Measurements from ENCODE around the gene THAP12.

Gene THAP12

GRCh38 chr11:76376746-76377558 is 4.0 kb downstream of the THAP12 start:
- no peak for DNase-seq

- no peak for DNase-seq
Observed at GRCh38 chr11:76371170-76371569, 9.8 kb downstream of the THAP12 start.

- DNase-seq: no peak
Observed at GRCh38 chr11:76369406-76369805, 11.5 kb downstream of the THAP12 start.

GRCh38 chr11:76368490-76368889 is 12.4 kb downstream of the THAP12 start:
- no peak for DNase-seq

GRCh38 chr11:76365038-76365679 is 15.8 kb downstream of the THAP12 start:
- no peak for DNase-seq

- DNase-seq: no peak
Observed at GRCh38 chr11:76362716-76363115, 18.2 kb downstream of the THAP12 start.

DNA sequence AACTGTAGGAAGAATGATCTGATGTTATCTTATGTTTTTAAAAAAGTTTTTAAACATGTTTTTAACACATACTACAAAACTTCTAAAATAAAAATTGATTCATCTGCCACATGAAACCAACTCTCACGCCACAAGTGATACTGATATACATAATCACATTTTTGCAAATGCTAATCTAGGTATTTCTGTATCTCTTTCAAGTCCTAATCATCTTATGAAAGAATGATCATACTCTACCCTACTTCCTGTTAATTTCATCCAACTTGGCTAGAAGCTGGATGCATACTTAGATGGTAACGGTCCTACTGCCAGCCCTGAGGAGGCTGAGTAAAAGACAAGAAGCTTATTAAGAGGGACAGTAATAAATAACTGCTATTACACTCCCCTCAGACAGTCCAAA is 19.2 kb downstream of the THAP12 start:
- no peak for DNase-seq

DNA sequence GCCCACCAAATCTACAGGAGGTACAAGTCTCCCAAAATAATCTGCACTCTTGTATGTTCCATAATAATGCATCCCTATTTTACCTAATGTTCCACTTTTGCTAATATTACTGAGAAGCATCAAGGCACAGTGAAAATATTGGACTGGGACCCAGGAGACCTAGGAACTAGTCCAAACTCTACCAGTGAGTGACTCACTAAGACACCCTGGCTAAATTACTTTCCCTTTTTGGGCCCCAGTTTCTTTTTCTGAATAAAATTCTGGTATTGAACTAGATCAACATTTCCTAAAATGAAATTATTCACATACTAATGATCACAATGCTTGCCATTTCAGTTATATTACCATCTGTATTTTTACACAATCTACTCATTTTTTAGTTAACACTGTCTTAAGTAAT is 19.6 kb downstream of the THAP12 start:
- no peak for DNase-seq

DNA sequence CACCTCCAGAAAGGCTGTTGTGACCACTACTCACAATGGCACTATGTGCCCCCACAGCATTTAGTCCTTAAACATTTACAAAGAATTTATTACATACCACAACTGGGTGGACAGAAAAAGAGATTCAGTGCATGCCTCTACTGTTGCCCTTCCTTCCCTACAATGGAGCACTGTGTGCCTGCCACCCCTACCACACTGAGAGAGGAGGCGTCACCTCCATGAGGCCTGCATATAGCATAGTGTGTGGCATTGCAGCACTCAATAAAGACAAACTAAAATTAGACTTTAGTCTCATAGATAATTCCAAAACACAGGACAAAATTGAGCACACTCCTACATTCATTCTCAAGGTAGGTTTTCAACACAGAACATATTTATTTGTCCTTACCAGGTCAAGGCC is 25.8 kb downstream of the THAP12 start:
- no peak for DNase-seq

- DNase-seq: no peak
Observed at GRCh38 chr11:76348348-76348747, 32.6 kb downstream of the THAP12 start.

DNA sequence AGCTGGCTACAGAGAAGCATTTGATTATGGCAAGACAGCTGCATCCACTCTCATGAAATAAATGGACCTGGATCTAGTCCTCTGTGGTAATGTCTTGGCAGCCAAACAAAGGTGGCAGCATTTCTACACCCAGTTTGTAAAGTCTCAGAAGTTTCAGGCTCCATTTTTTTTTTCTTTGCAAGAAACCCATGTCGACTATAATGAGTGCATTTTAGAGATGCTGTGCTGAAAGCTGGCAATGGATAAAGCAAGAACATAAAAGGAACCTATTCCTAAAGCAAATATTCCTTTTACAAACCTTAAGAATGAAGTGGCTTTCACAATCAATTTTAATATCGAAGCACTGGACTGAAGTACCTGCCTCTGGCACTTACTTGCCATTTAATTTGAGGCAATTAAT is 33.5 kb downstream of the THAP12 start:
- DNase-seq: no peak

GRCh38 chr11:76339221-76339620 is 41.7 kb downstream of the THAP12 start:
- DNase-seq: peak; percentile 91

DNA sequence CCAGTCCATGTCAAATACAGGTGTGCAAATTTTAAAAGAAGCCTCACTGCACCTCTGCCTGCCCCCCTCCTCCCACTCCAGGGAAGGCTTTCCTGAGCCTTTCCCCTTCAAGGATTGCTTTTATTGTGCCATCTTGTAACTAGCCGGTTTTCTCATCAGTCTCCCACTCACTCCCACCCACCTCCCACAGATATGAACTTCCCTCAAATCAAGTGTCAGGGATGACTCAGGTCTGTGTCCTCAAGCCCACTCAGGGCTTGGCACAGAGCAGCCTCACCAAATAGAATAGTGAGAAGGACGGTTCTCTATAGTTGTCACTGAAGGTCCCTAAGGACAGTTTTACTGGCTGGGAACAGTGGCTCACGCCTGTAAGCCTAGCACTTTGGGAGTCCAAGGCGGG is 43.0 kb downstream of the THAP12 start:
- no peak for DNase-seq

DNA sequence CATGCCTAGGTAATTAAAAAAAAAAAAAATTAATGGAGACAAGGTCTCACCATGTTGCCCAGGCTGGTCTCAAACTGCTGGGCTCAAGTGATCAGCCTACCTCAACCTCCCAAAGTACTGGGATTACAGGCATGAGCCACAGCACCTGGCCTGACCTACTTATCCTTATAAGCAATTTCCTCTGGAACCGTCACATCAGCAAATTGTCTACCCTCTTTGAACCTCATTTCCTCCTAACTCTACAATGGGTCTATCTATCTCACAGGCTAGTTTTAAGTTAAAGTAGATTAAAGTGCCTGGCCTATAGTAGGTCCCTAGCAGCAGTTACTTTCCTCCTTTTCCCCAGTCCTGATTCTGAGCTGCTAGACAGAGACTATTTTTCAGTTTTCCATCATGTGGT is 43.5 kb downstream of the THAP12 start:
- no peak for DNase-seq

- DNase-seq: no peak
Observed at GRCh38 chr11:76336597-76336996, 44.3 kb downstream of the THAP12 start.

DNA sequence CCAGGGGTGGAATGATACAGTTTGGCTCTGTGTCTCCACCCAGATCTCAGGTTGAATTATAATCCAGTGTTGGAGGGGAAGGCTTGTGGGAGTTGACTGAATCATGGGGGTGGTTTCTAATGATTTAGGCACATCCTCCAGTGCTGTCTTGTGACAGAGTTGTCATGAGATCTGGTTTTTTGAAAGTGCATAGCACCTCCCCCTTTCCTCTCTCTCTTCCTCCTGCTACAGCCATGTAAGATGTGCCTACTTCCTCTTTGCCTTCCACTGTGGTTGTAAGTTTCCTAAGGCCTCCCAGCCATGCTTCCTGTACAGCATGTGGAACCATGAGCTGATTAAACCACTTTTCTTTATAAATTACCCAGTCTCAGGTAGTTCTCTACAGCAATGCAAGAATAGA is 45.1 kb downstream of the THAP12 start:
- no peak for DNase-seq

DNA sequence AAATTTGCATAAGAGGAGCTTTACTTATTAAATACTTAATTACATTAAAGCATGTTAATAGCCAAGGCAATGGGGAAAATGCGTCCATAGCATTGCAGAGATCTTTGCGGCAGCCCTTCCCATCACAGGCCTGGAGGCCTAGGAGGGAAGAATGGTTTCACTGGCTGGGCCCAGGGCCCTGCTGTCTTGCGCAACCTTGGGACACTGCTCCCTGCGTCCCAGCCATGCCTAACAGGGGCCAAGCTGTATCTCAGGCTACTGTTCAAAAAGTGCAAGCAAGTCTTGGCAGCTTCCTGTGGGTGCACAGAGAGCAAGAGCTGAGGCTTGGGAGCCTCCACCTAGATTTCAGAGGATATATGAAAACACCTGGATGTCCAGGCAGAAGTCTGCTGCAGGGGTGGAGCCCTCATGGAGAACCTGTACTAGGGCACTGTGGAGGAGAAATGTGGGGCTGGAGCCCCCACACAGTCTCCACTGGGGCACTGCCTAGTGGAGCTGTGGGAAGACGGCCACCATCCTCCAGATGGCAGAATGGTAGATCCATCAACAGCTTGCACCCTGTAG is 46.0 kb downstream of the THAP12 start:
- no peak for DNase-seq

GRCh38 chr11:76330651-76331050 is 50.3 kb downstream of the THAP12 start:
- no peak for DNase-seq

GRCh38 chr11:76329983-76330382 is 50.9 kb downstream of the THAP12 start:
- DNase-seq: no peak

DNA sequence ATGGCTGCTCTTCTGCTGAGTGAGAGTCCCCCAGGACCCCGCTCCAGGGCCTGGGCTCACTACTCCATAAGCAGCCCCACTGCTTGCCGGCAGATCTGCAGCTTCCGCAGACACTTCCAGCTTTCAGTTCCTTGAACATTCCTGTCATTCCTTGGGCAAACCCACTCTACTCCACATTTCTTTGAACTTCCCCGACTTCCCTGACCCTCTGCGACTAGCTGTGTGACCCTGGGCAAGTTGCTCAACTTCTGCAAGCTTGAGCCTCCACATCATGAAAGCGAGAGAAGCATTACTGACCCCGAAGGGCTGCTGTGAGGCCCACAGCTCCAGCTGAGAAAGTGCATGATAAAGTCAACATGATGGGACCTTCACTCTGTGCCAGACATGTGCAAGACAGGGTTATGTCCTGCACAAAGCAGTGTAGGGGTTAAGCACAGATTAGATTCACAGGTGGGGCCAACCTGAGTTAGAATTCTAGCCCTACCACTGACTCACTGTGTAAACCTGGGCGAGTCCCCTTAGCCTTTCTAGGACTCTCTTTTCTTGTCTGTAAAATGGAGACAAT is 51.8 kb downstream of the THAP12 start:
- DNase-seq: no peak

DNA sequence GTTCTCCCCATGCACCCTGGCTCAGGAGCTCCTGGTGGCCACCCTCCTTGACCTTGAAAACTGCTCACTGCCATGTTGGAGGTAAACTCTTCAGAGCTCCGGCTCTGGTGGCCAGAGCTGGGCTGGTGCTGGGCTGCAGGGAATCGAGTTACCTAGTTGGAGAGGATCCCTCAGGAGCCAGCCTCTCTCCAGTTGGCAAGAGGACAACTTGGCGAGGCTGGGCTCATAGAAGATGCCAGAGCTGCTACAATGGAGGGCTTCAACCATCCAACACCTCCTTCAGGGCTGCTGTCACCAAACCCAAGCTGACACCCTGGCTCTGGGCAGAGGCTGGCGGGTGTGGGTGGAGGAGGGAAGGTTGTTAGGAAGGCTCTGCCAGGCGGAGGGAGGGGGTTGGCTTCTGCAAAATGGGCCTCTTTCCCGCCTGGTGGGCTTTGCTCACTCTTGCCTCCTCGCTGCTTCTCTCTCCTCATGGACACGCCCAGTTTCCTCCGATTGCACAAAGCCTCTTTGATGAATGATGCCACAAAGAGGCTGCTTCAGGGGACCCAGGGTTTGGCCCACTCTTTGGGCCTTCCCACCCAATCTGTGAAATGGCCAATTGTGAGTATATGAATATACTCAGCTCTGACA is 53.1 kb downstream of the THAP12 start:
- no peak for DNase-seq

DNA sequence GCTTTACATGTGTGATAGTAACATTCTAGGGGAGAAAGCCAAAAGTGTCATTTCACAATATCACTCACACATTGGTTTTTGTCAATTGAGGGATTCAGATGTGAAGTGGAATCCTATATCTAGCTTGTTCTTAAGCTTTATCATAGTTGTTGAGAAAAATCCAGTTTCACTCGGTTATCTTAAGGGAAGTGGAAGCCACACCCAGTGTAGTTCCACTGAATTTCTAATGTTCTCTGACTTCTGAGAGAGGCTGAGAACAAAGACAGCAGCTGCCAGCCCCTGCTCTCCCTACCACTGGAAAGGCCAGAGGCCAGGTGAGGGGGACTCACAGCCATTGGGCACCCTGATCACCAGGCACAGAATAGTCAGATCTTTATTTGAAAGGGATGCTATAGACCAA is 53.7 kb downstream of the THAP12 start:
- no peak for DNase-seq

GRCh38 chr11:76325185-76325584 is 55.7 kb downstream of the THAP12 start:
- DNase-seq: no peak

- no peak for DNase-seq
Observed at GRCh38 chr11:76323804-76324203, 57.1 kb downstream of the THAP12 start.
